H1 (cell line): ENCODE measurements around the gene GNG14. TPM values are rescaled to one million over a fixed set of nuclear protein-coding genes. Genes with fewer than 3 reads are reported as not detected.

Source experiments
- CTCF ChIA-PET: fragments of 300-600 bp; sonication (Branson Sonifier 250); formaldehyde crosslinking; loops from one replicate; lab custom pipeline; 2021; ENCODE audit not compliant: partially characterized antibody; lab: Charles Lee
- POLR2A ChIA-PET: fragments of 300-600 bp; sonication (Branson Sonifier 250); formaldehyde crosslinking; loops from one replicate; lab custom pipeline; 2021; ENCODE audit warnings: inconsistent platforms; ENCODE audit not compliant: partially characterized antibody; lab: Charles Lee
- DNase-seq, 2 experiments: peaks; one replicate each; pipeline versions ENCODE4 v3.0.0 to v3.0.0-alpha.2; 2010 to 2022; ENCODE audit warnings: low spot score in 2 of 2, low read depth in 1 of 2, mixed read lengths in 1 of 2
- FAIRE-seq: peaks from 2 replicates; lab custom pipeline; 2011; peaks lifted over from hg19 to GRCh38; lab: Jason Lieb, UNC
- H2AFZ ChIP-seq: 2 replicates; pipeline ENCODE4 v1.8.1; 2012; ENCODE audit warnings: low read length, inconsistent platforms
- H2AK5ac ChIP-seq: 2 replicates; pipeline ENCODE4 v1.6.1; 2013; ENCODE audit warnings: low read depth, low read length
- H2BK120ac ChIP-seq: replicated peaks from 2 replicates; pipeline ENCODE3; 2013; ENCODE audit warnings: low read depth, low read length, inconsistent platforms
- H2BK12ac ChIP-seq: 2 replicates; pipeline ENCODE4 v1.6.1; 2013; ENCODE audit warnings: low read depth, low read length
- H2BK15ac ChIP-seq: 2 replicates; pipeline ENCODE4 v1.6.1; 2013; ENCODE audit warnings: low read length
- H2BK20ac ChIP-seq: 2 replicates; pipeline ENCODE4 v1.6.1; 2013; ENCODE audit warnings: low read length
- H2BK5ac ChIP-seq: 2 replicates; pipeline ENCODE4 v1.6.1; 2013; ENCODE audit warnings: low read depth, low read length
- H3K14ac ChIP-seq: 2 replicates; pipeline ENCODE4 v1.6.1; 2013; ENCODE audit warnings: inconsistent platforms; ENCODE audit not compliant: insufficient read length
- H3K18ac ChIP-seq: 2 replicates; pipeline ENCODE4 v1.6.1; 2013; ENCODE audit warnings: low read length; ENCODE audit errors: extremely low read depth
- H3K23ac ChIP-seq: 2 replicates; pipeline ENCODE4 v1.6.1; 2013; ENCODE audit warnings: inconsistent platforms; ENCODE audit not compliant: insufficient read length
- H3K23me2 ChIP-seq: 2 replicates; pipeline ENCODE4 v1.6.1; 2013; ENCODE audit warnings: low read depth, low read length
- H3K27ac ChIP-seq: 2 replicates; pipeline ENCODE4 v1.6.1; 2011; ENCODE audit warnings: low read depth, low read length, inconsistent platforms
- H3K27me3 ChIP-seq, 4 experiments: replicated peaks in 1 of 4; 1 replicate in 1 of 4; 2 replicates in 3 of 4; pipeline versions ENCODE4 v1.6.1 to v1.8.1; 2011 to 2013; ENCODE audit warnings: low read length in 3 of 4, mild to moderate bottlenecking in 3 of 4, inconsistent platforms in 2 of 4, mixed read lengths in 2 of 4, moderate library complexity in 1 of 4; ENCODE audit not compliant: control insufficient read depth in 3 of 4, insufficient read depth in 3 of 4; ENCODE audit errors: extremely low read depth in 1 of 4
- H3K36me3 ChIP-seq, 4 experiments: 2 replicates each; pipeline versions ENCODE4 v1.6.1 to v1.8.1; 2011 to 2013; ENCODE audit warnings: mild to moderate bottlenecking in 4 of 4, low read length in 3 of 4, moderate library complexity in 2 of 4, control low read depth in 1 of 4, inconsistent platforms in 1 of 4; ENCODE audit not compliant: insufficient read depth in 4 of 4, control insufficient read depth in 2 of 4
- H3K4ac ChIP-seq: replicated peaks from 2 replicates; pipeline ENCODE3; 2013; ENCODE audit warnings: low read length, low read depth, mixed read lengths, inconsistent platforms; ENCODE audit not compliant: insufficient read length
- H3K4me1 ChIP-seq, 4 experiments: replicated peaks in 1 of 4; 1 replicate in 1 of 4; 2 replicates in 3 of 4; pipeline versions ENCODE4 v1.6.1 to v1.8.1; 2011 to 2013; ENCODE audit warnings: low read length in 3 of 4, inconsistent platforms in 2 of 4, mixed read lengths in 1 of 4; ENCODE audit not compliant: insufficient read depth in 4 of 4, control insufficient read depth in 3 of 4
- H3K4me2 ChIP-seq, 2 experiments: 2 replicates each; pipeline versions ENCODE4 v1.6.1 to v1.8.1; 2011 to 2013; ENCODE audit warnings: low read depth in 2 of 2, low read length in 2 of 2, control low read depth in 1 of 2, inconsistent platforms in 1 of 2, mild to moderate bottlenecking in 1 of 2; ENCODE audit not compliant: insufficient read depth in 1 of 2
- H3K4me3 ChIP-seq, 4 experiments: fragments of 200-600, 300-600 bp in 1 of 4; sonication (generic), shearing (Covaris generic), sonication (Bioruptor Twin) in 1 of 4; 2 replicates each; pipeline versions ENCODE4 v1.5.1 to v1.8.1; 2011 to 2016; ENCODE audit warnings: low read length in 4 of 4, low read depth in 3 of 4, control low read depth in 2 of 4, inconsistent platforms in 2 of 4, mild to moderate bottlenecking in 2 of 4, mixed read lengths in 1 of 4, moderate library complexity in 1 of 4; ENCODE audit not compliant: insufficient read depth in 2 of 4; ENCODE audit errors: extremely low read depth in 1 of 4
- H3K56ac ChIP-seq: replicated peaks from 2 replicates; pipeline ENCODE3; 2013; ENCODE audit warnings: low read depth, mild to moderate bottlenecking, mixed read lengths, low read length, inconsistent platforms; ENCODE audit not compliant: insufficient read length
- H3K79me1 ChIP-seq: 2 replicates; pipeline ENCODE4 v1.6.1; 2013; ENCODE audit warnings: low read depth, low read length, control low read depth
- H3K79me2 ChIP-seq, 2 experiments: 2 replicates each; pipeline versions ENCODE4 v1.6.1 to v1.8.1; 2012 to 2013; ENCODE audit warnings: low read length in 2 of 2, mild to moderate bottlenecking in 2 of 2, inconsistent platforms in 1 of 2; ENCODE audit not compliant: insufficient read depth in 2 of 2, control insufficient read depth in 1 of 2
- H3K9ac ChIP-seq, 4 experiments: replicated peaks in 1 of 4; 1 replicate in 1 of 4; 2 replicates in 3 of 4; pipeline versions ENCODE4 v1.6.1 to v1.8.1; 2011 to 2013; ENCODE audit warnings: low read depth in 3 of 4, low read length in 3 of 4, control low read depth in 2 of 4, mild to moderate bottlenecking in 2 of 4, moderate library complexity in 2 of 4, inconsistent platforms in 1 of 4; ENCODE audit errors: extremely low read depth in 1 of 4
- H3K9me3 ChIP-seq, 2 experiments: 2 replicates each; pipeline versions ENCODE4 v1.6.1 to v1.8.1; 2012 to 2013; ENCODE audit warnings: mild to moderate bottlenecking in 2 of 2, moderate library complexity in 2 of 2, control low read depth in 1 of 2, inconsistent platforms in 1 of 2, low read depth in 1 of 2, low read length in 1 of 2, mixed read lengths in 1 of 2; ENCODE audit not compliant: insufficient read depth in 2 of 2
- H4K20me1 ChIP-seq, 2 experiments: replicated peaks in 1 of 2; 2 replicates each; pipeline versions ENCODE3 to v1.8.1; 2011 to 2013; ENCODE audit warnings: inconsistent platforms in 2 of 2, low read length in 2 of 2, mild to moderate bottlenecking in 1 of 2; ENCODE audit not compliant: insufficient read depth in 2 of 2, control insufficient read depth in 1 of 2
- H4K5ac ChIP-seq: 2 replicates; pipeline ENCODE4 v1.6.1; 2013; ENCODE audit warnings: low read length, low read depth, mixed read lengths, inconsistent platforms; ENCODE audit not compliant: insufficient read length
- H4K8ac ChIP-seq: 2 replicates; pipeline ENCODE4 v1.8.0; 2013; ENCODE audit warnings: mild to moderate bottlenecking, moderate library complexity, low read length, inconsistent platforms; ENCODE audit not compliant: insufficient read depth; ENCODE audit errors: extremely low read depth
- H4K91ac ChIP-seq: replicated peaks from 2 replicates; pipeline ENCODE3; 2013; ENCODE audit warnings: low read length, mixed read lengths, inconsistent platforms; ENCODE audit not compliant: insufficient read length
- CHD2 ChIP-seq: IDR thresholded peaks from 2 replicates; pipeline ENCODE4 v1.6.1; 2012; ENCODE audit warnings: low read length, improper control_type of control experiment
- KDM5A ChIP-seq: fragments of 200-600 bp; IDR thresholded peaks from 2 replicates; pipeline ENCODE4 v1.7.1; 2012; ENCODE audit warnings: mild to moderate bottlenecking, low read length, inconsistent platforms, mixed read lengths
- SUZ12 ChIP-seq: fragments of 200-600 bp; sonication (generic); IDR thresholded peaks from 2 replicates; pipeline ENCODE4 v1.6.1; 2012; ENCODE audit warnings: mild to moderate bottlenecking, inconsistent platforms, low read length, moderate library complexity, mixed read lengths
- WGBS, 2 experiments: shearing (Covaris generic) in 1 of 2; methylation state at CpG; one replicate each; pipeline versions ENCODE4 v1.1.6 to v1.1.7; 2013 to 2015; ENCODE audit warnings: low lambda C conversion rate in 2 of 2, mixed read lengths in 2 of 2, inconsistent platforms in 1 of 2, low coverage in 1 of 2, missing lambda C conversion rate in 1 of 2; ENCODE audit not compliant: insufficient replicate concordance in 2 of 2, insufficient coverage in 1 of 2, insufficient read length in 1 of 2; ENCODE audit errors: extremely low coverage in 1 of 2, missing lambda C conversion rate in 1 of 2; 5-methylcytosine and 5-hydroxymethylcytosine counted together
- polyA plus RNA-seq, 7 experiments: library from polyadenylated mRNA; depleted of rRNA in 3 of 7; stranded (reverse) in 5 of 7; unstranded in 2 of 7; fragments of >200 nt in 5 of 7; fragments of 200-250 nt in 2 of 7; gene quantifications; 1 replicate in 5 of 7; 2 replicates in 1 of 7; 4 replicates in 1 of 7; pipeline versions ENCODE4 v1.2.1 to v1.2.3, GENCODE V29; 2011 to 2013; ENCODE audit warnings: missing spikeins in 2 of 7, mixed read lengths in 2 of 7
- total RNA-seq: library from RNA; stranded (reverse); fragmentation: NEBNext Ultra II Directional; extraction: Animal tissue kit (Norgen Biotek cat#: 25700); gene quantifications from 2 replicates; pipeline ENCODE4 v1.2.1, GENCODE V29; 2021

Gene GNG14
- total and polyA plus RNA-seq, 2 of the 8 experiments (the other 6 are each of a cell fraction or from before 2014, with no cell fraction given) = not detected

GRCh38 chr19:12660980-12661379, 26.8 kb upstream of the GNG14 start:
- Histone ChIP-seq H3K18ac (no peak overlapping the region), H2BK15ac (no peak overlapping the region), H2BK20ac (no peak overlapping the region), H4K91ac (no peak overlapping the region), H4K20me1 (peaks cover 0 to 2% of the 10 kb centered on the region in 2 experiments), H3K4ac (no peak overlapping the region), H3K56ac (no peak overlapping the region), H3K14ac (no peak overlapping the region), H3K4me3 (no peak overlapping the region), H3K79me2 (no peaks in the 10 kb centered on the region), H2BK12ac (no peak overlapping the region), H3K4me1 (peaks cover under 1 to 14% (median 8%) of the 10 kb centered on the region in 4 experiments; a peak in 6 of 7 replicates), H3K4me2 (no peak overlapping the region), H3K23me2 (peaks cover 1% of the 10 kb centered on the region; the same call in 1 of the 2 replicates), H2AK5ac (no peak overlapping the region), H4K5ac (no peak overlapping the region), H2AFZ (no peak overlapping the region), H3K36me3 (peaks cover 6 to 20% (median 8%) of the 10 kb centered on the region in 4 experiments; a peak in 6 of 8 replicates), H3K23ac (no peak overlapping the region), H3K79me1 (peaks cover 4% of the 10 kb centered on the region; the same call in 1 of the 2 replicates), H2BK120ac (no peak overlapping the region), H3K27ac (no peak overlapping the region), H3K9ac (no peak overlapping the region), H3K9me3 (no peaks in the 10 kb centered on the region), H3K27me3 (no peaks in the 10 kb centered on the region; a peak in 1 of 7 replicates), H2BK5ac (no peak overlapping the region), H4K8ac (no peak overlapping the region)
- no peak for TF ChIP-seq CHD2
- no peak for TF ChIP-seq KDM5A
- no peak for TF ChIP-seq SUZ12
- DNase-seq = no peak
- POLR2A ChIA-PET = interaction anchor here (1.4 kb wide), 1 partner anchor 16 kb away, joined by 7 read pairs; no protein-coding TSS in a partner anchor
- no peak for FAIRE-seq
- WGBS, 2 experiments = 84% methylated on average over 12 of the region's 12 CpGs; no CpG with 5 or more reads in 1 of the 2 experiments
- CTCF ChIA-PET = interaction anchor here (0.8 to 3.3 kb wide), 8 partner anchors 9 to 97 kb away, joined by 3 to 13 read pairs (median 3); partner anchors contain the start of genes ZNF490 and ZNF791
